GM19025 (cell line): ENCODE data around the gene ASPG.

Experiments used
- ATAC-seq: cut with Tn5 transposase; IDR thresholded peaks from one replicate; pipeline ENCODE4 v1.9.1; 2021; ENCODE audit warnings: mild to moderate bottlenecking, low read depth, moderate library complexity; ENCODE audit not compliant: unreplicated experiment

Gene ASPG

GRCh38 chr14:104085032-104085888 is at the start of gene ASPG:
Gene ASPG (plus strand): TSS chr14:104085700. CDS start chr14:104085771, 71 bp downstream.
- no peak for ATAC-seq

GRCh38 chr14:104036212-104036611 is 49.3 kb upstream of the ASPG start:
- no peak for ATAC-seq

- no peak for ATAC-seq
Observed at GRCh38 chr14:104037074-104037473, 48.4 kb upstream of the ASPG start.

- ATAC-seq, result no peak
Observed at GRCh38 chr14:104037903-104038302, 47.6 kb upstream of the ASPG start.

- no peak for ATAC-seq
Observed at GRCh38 chr14:104039214-104039613, 46.3 kb upstream of the ASPG start.

GRCh38 chr14:104040539-104040938 is 45.0 kb upstream of the ASPG start:
- no peak for ATAC-seq

- ATAC-seq, result no peak
Observed at GRCh38 chr14:104041430-104042104, 43.9 kb upstream of the ASPG start.

- ATAC-seq, result no peak
Observed at GRCh38 chr14:104044016-104044415, 41.5 kb upstream of the ASPG start.

- ATAC-seq, result no peak
Observed at GRCh38 chr14:104047761-104048160, 37.7 kb upstream of the ASPG start.

GRCh38 chr14:104048758-104049507 is 36.6 kb upstream of the ASPG start:
- no peak for ATAC-seq

GRCh38 chr14:104049576-104050240 is 35.8 kb upstream of the ASPG start:
- ATAC-seq, result no peak

- ATAC-seq, result no peak
Observed at GRCh38 chr14:104051092-104051813, 34.2 kb upstream of the ASPG start.

- no peak for ATAC-seq
Observed at GRCh38 chr14:104054222-104054905, 31.1 kb upstream of the ASPG start.

GRCh38 chr14:104062281-104062680 is 23.2 kb upstream of the ASPG start:
- no peak for ATAC-seq

- ATAC-seq, result no peak
Observed at GRCh38 chr14:104064003-104064402, 21.5 kb upstream of the ASPG start.

- no peak for ATAC-seq
Observed at GRCh38 chr14:104066279-104066678, 19.2 kb upstream of the ASPG start.

- ATAC-seq, result no peak
Observed at GRCh38 chr14:104066719-104067295, 18.7 kb upstream of the ASPG start.

GRCh38 chr14:104069541-104069940 is 16.0 kb upstream of the ASPG start:
- no peak for ATAC-seq

GRCh38 chr14:104072586-104072985 is 12.9 kb upstream of the ASPG start:
- ATAC-seq, result no peak
